GM12878 (cell line): ENCODE measurements around the gene SERPINB10. TPM values are rescaled to one million over a fixed set of nuclear protein-coding genes. Genes with fewer than 3 reads are reported as not detected.

Experiments used
- ATAC-seq: fragments of 200-7000 bp; cut with Tn5 transposase; 3 replicates; pipeline ENCODE4 v1.9.1; 2020; ENCODE audit warnings: mild to moderate bottlenecking, moderate library complexity
- BruUV-seq: library from RNA; stranded (reverse); fragments of 400-500 nt; replicated peaks from 2 replicates; lab custom pipeline; 2021; lab: Mats Ljungman, UMichigan
- CTCF ChIA-PET: fragments of 300-600 bp; sonication (Branson Sonifier 250); formaldehyde crosslinking; extraction: SDS; loops from one replicate; lab custom pipeline; 2021; ENCODE audit warnings: inconsistent platforms; lab: Yijun Ruan, JAX
- POLR2A ChIA-PET: fragments of 350-600 bp; formaldehyde crosslinking; extraction: SDS; loops from one replicate; lab custom pipeline; 2021; ENCODE audit warnings: inconsistent platforms; lab: Charles Lee
- RAD21 ChIA-PET: fragments of 300-600 bp; sonication (Branson Sonifier 250); formaldehyde crosslinking; loops from one replicate; lab custom pipeline; 2023; ENCODE audit warnings: antibody characterized with exemption; ENCODE audit not compliant: unreplicated experiment; lab: Charles Lee
- SMC1A ChIA-PET: fragments of 300-600 bp; sonication (Branson Sonifier 250); formaldehyde crosslinking; loops from one replicate; lab custom pipeline; 2023; ENCODE audit not compliant: unreplicated experiment, uncharacterized antibody; lab: Charles Lee
- DNase-seq: peaks from one replicate; pipeline ENCODE4 v3.0.0-alpha.2; 2011; ENCODE audit warnings: low read depth, low spot score
- FAIRE-seq: peaks from 3 replicates; lab custom pipeline; 2011; peaks lifted over from hg19 to GRCh38; lab: Jason Lieb, UNC
- H2AFZ ChIP-seq: 2 replicates; pipeline ENCODE4 v1.6.0; 2011; ENCODE audit warnings: low read depth, low read length, control low read depth; ENCODE audit not compliant: control insufficient read depth
- H3K27ac ChIP-seq: 2 replicates; pipeline ENCODE4 v1.5.1; 2011; ENCODE audit warnings: control low read depth; ENCODE audit not compliant: control insufficient read depth, insufficient read depth
- H3K27me3 ChIP-seq, 2 experiments: replicated peaks in 1 of 2; 2 replicates each; pipeline versions ENCODE4 v1.6.0 to v1.6.1; 2011; ENCODE audit warnings: low read length in 1 of 2; ENCODE audit not compliant: control insufficient read depth in 2 of 2, insufficient read depth in 2 of 2
- H3K36me3 ChIP-seq, 2 experiments: 2 replicates each; pipeline ENCODE4 v1.5.1; 2011; ENCODE audit warnings: low read length in 1 of 2; ENCODE audit not compliant: control insufficient read depth in 2 of 2, insufficient read depth in 2 of 2
- H3K4me1 ChIP-seq: 2 replicates; pipeline ENCODE4 v1.6.1; 2011; ENCODE audit warnings: mild to moderate bottlenecking, low read length, moderate library complexity, mixed read lengths; ENCODE audit not compliant: control insufficient read depth, insufficient read depth
- H3K4me2 ChIP-seq: 2 replicates; pipeline ENCODE4 v1.6.0; 2011; ENCODE audit warnings: control low read depth; ENCODE audit not compliant: control insufficient read depth, insufficient read depth
- H3K4me3 ChIP-seq: fragments of 200-600 bp; sonication (generic); 2 replicates; pipeline ENCODE4 v1.5.1; 2016
- H3K79me2 ChIP-seq: 2 replicates; pipeline ENCODE4 v1.6.0; 2011; ENCODE audit warnings: low read length; ENCODE audit not compliant: control insufficient read depth, insufficient read depth
- H3K9ac ChIP-seq: 2 replicates; pipeline ENCODE4 v1.8.0; 2011; ENCODE audit warnings: low read length, control low read depth, mixed read lengths; ENCODE audit not compliant: control insufficient read depth, insufficient read depth
- H3K9me3 ChIP-seq: replicated peaks from 3 replicates; pipeline ENCODE4 v1.5.1; 2011; ENCODE audit warnings: mild to moderate bottlenecking, low read length; ENCODE audit not compliant: control insufficient read depth, insufficient read depth
- H4K20me1 ChIP-seq: 2 replicates; pipeline ENCODE4 v1.6.0; 2011; ENCODE audit not compliant: control insufficient read depth, insufficient read depth
- CUX1 ChIP-seq: IDR thresholded peaks from 2 replicates; pipeline ENCODE4 v1.6.1; 2012; ENCODE audit warnings: improper control_type of control experiment, low read depth, low read length; ENCODE audit not compliant: insufficient replicate concordance
- GATAD2B ChIP-seq: fragments of 450-650 bp; conservative IDR thresholded peaks from 2 replicates; pipeline ENCODE4 v1.6.1; 2017; ENCODE audit warnings: low read depth, mild to moderate bottlenecking, moderate library complexity
- SIN3A ChIP-seq: IDR thresholded peaks from 2 replicates; pipeline ENCODE4 v1.6.1; 2012; ENCODE audit warnings: low read depth, low read length, improper control_type of control experiment
- WGBS: methylation state at CpG from one replicate; pipeline ENCODE4 v1.1.6; 2016; ENCODE audit warnings: low lambda C conversion rate; ENCODE audit not compliant: insufficient replicate concordance, insufficient coverage; ENCODE audit errors: missing lambda C conversion rate; 5-methylcytosine and 5-hydroxymethylcytosine counted together
- in situ Hi-C: fragments of 300-500 bp; cut with MboI; formaldehyde crosslinking; loops from 9 replicates; pipeline ENCODE4 v1.14.3; 2018; ENCODE audit warnings: mixed read lengths
- intact Hi-C: fragments of 100-400 bp; cut with micrococcal nuclease; formaldehyde crosslinking; loops from one replicate; pipeline ENCODE4 v1.14.2; 2022; ENCODE audit not compliant: unreplicated experiment
- polyA plus RNA-seq, 11 experiments: library from polyadenylated mRNA; depleted of rRNA in 4 of 11; unstranded in 6 of 11; stranded (reverse) in 5 of 11; fragments of >200 nt; fragmentation: Nextera tagmentation in 4 of 11; fragmentation: Illumina TruSeq in 1 of 11; extraction: Ambion mirVana in 4 of 11; extraction: Trizol in 1 of 11; gene quantifications; 1 replicate in 1 of 11; 2 replicates in 10 of 11; pipeline versions ENCODE4 v1.2.1 to v1.2.3, GENCODE V29; 2011 to 2016; ENCODE audit warnings: inconsistent platforms in 2 of 11, missing spikeins in 2 of 11, low read depth in 1 of 11
- total RNA-seq, 4 experiments: library from RNA; depleted of rRNA in 3 of 4; stranded (reverse); fragments of >200 nt in 3 of 4; fragmentation: Illumina TruSeq in 1 of 4; extraction: Trizol in 1 of 4; gene quantifications; 2 replicates each; pipeline versions ENCODE4 v1.2.1 to v1.2.3, GENCODE V29; 2013 to 2021
- TF ChIP-seq, protein P1 (sequence below): fragments of 450-650 bp; IDR thresholded peaks from 2 replicates; pipeline ENCODE4 v1.6.1; 2017; ENCODE audit warnings: mild to moderate bottlenecking

Gene SERPINB10
- total and polyA plus RNA-seq, 10 of the 15 experiments (the other 5 are each of a cell fraction or from before 2014, with no cell fraction given), result 12.0 to 83.5 (median 24.1) TPM

- SMC1A ChIA-PET, result interaction anchor here (1.1 to 3.4 kb wide), 3 partner anchors 10 to 30 kb away, joined by 3 to 22 read pairs (median 6); no protein-coding TSS in a partner anchor
- H3K9ac ChIP-seq, result no peak overlapping the region
- CTCF ChIA-PET, result interaction anchor here (1.0 to 5.4 kb wide), 5 partner anchors 12 to 58 kb away, joined by 5 to 47 read pairs (median 8); no protein-coding TSS in a partner anchor
- ATAC-seq, result no peak
- H3K79me2 ChIP-seq, result no peaks in the 10 kb centered on the region
- peaks cover 4% of the 10 kb centered on the region; the same call in 1 of the 2 replicates for H3K4me1 ChIP-seq
- POLR2A ChIA-PET, result no interaction called here
- no peak overlapping the region for H3K4me2 ChIP-seq
- no peaks in the 10 kb centered on the region for H4K20me1 ChIP-seq
- no peaks in the 10 kb centered on the region for H3K27me3 ChIP-seq
- no peak for TF ChIP-seq CUX1
- TF ChIP-seq GATAD2B, result no peak
- no peak for TF ChIP-seq SIN3A
- TF ChIP-seq, protein P1, sequence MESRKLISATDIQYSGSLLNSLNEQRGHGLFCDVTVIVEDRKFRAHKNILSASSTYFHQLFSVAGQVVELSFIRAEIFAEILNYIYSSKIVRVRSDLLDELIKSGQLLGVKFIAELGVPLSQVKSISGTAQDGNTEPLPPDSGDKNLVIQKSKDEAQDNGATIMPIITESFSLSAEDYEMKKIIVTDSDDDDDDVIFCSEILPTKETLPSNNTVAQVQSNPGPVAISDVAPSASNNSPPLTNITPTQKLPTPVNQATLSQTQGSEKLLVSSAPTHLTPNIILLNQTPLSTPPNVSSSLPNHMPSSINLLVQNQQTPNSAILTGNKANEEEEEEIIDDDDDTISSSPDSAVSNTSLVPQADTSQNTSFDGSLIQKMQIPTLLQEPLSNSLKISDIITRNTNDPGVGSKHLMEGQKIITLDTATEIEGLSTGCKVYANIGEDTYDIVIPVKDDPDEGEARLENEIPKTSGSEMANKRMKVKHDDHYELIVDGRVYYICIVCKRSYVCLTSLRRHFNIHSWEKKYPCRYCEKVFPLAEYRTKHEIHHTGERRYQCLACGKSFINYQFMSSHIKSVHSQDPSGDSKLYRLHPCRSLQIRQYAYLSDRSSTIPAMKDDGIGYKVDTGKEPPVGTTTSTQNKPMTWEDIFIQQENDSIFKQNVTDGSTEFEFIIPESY, result no peak
- H3K4me3 ChIP-seq, result no peak overlapping the region
- WGBS, result 100% methylated on average over 1 of the region's 1 CpG
- in situ Hi-C loops (no loop called here), intact Hi-C loops (no loop called here)
- no peaks in the 10 kb centered on the region; the same call in 2 of the 3 replicates for H3K9me3 ChIP-seq
- RAD21 ChIA-PET, result interaction anchor here (1.5 to 3.1 kb wide), 2 partner anchors 12 to 31 kb away, joined by 4 to 16 read pairs; no protein-coding TSS in a partner anchor
- H3K27ac ChIP-seq, result no peak overlapping the region
- FAIRE-seq, result no peak
- no peak for DNase-seq
- no TSS peak for BruUV-seq
- H3K36me3 ChIP-seq, result no peaks in the 10 kb centered on the region
- H2AFZ ChIP-seq, result no peak overlapping the region; the same call in 1 of the 2 replicates
These were observed 1.7 kb upstream of the SERPINB10 start for GRCh38 chr18:63906056-63906455.
